Activated CD4-positive, alpha-beta T cell treated with anti-CD3 and anti-CD28 coated beads for 36 hours (primary cell): Measurements from ENCODE around the gene ANK2. TPM values are rescaled to one million over a fixed set of nuclear protein-coding genes. Genes with fewer than 3 reads are reported as not detected.

ENCODE experiments used
- ATAC-seq: fragments of 200-7000 bp; cut with Tn5 transposase; one replicate; pipeline ENCODE4 v1.10.0; 2021; ENCODE audit warnings: mild to moderate bottlenecking, moderate library complexity
- CTCF ChIA-PET: fragments of 350-600 bp; sonication (Branson Sonifier 250); formaldehyde crosslinking; loops from one replicate; lab custom pipeline; 2021; ENCODE audit warnings: antibody characterized with exemption; lab: Charles Lee
- POLR2A ChIA-PET: fragments of 350-600 bp; sonication (Branson Sonifier 250); formaldehyde crosslinking; loops from one replicate; lab custom pipeline; 2021; ENCODE audit warnings: antibody characterized with exemption, inconsistent platforms; lab: Charles Lee
- DNase-seq: peaks from one replicate; pipeline ENCODE4 v3.0.0-alpha.2; 2020
- H3K27ac Mint-ChIP-seq: one replicate; pipeline ENCODE4 v1.8.0; 2021; ENCODE audit warnings: mixed read lengths
- H3K27me3 Mint-ChIP-seq: one replicate; pipeline ENCODE4 v1.8.0; 2021; ENCODE audit warnings: mixed read lengths
- H3K36me3 Mint-ChIP-seq: one replicate; pipeline ENCODE4 v1.8.0; 2021; ENCODE audit warnings: low read depth, mixed read lengths
- H3K4me1 Mint-ChIP-seq: one replicate; pipeline ENCODE4 v1.8.0; 2021; ENCODE audit warnings: mixed read lengths
- H3K4me3 Mint-ChIP-seq: one replicate; pipeline ENCODE4 v1.8.0; 2021; ENCODE audit warnings: mild to moderate bottlenecking, moderate library complexity, mixed read lengths
- H3K9me3 Mint-ChIP-seq: one replicate; pipeline ENCODE4 v1.8.0; 2021; ENCODE audit warnings: low read depth, mixed read lengths
- intact Hi-C, 2 experiments: fragments of 100-400 bp; cut with DNase I in 1 of 2; cut with micrococcal nuclease in 1 of 2; formaldehyde crosslinking; loops; one replicate each; pipeline versions ENCODE4 v1.14.2 to v1.15.1; 2022 to 2024; cut with DNase I, micrococcal nuclease
- total RNA-seq, 2 experiments: library from RNA; stranded (reverse); gene quantifications; one replicate each; pipeline ENCODE4 v1.2.3, GENCODE V29; 2021

Gene ANK2
- total RNA-seq, 2 experiments from 2014 or later, result 2.1 to 3.3 TPM

GRCh38 chr4:113273721-113274220 is 224.3 kb downstream of the ANK2 start:
- ChIA-PET CTCF (interaction anchor here (0.6 to 1.3 kb wide), 2 partner anchors 9 to 1111 kb away, joined by 4 to 5 read pairs; no protein-coding TSS in a partner anchor), POLR2A (no interaction called here)
- no peaks in the 10 kb centered on the region for H3K36me3 Mint-ChIP-seq
- H3K4me1 Mint-ChIP-seq, result no peaks in the 10 kb centered on the region
- DNase-seq (no peak), ATAC-seq (no peak)
- no peaks in the 10 kb centered on the region for H3K9me3 Mint-ChIP-seq
- intact Hi-C loops, result no loop called here
- H3K27ac Mint-ChIP-seq, result no peak overlapping the region
- H3K27me3 Mint-ChIP-seq, result peaks cover 13% of the 10 kb centered on the region
- no peak overlapping the region for H3K4me3 Mint-ChIP-seq

DNA sequence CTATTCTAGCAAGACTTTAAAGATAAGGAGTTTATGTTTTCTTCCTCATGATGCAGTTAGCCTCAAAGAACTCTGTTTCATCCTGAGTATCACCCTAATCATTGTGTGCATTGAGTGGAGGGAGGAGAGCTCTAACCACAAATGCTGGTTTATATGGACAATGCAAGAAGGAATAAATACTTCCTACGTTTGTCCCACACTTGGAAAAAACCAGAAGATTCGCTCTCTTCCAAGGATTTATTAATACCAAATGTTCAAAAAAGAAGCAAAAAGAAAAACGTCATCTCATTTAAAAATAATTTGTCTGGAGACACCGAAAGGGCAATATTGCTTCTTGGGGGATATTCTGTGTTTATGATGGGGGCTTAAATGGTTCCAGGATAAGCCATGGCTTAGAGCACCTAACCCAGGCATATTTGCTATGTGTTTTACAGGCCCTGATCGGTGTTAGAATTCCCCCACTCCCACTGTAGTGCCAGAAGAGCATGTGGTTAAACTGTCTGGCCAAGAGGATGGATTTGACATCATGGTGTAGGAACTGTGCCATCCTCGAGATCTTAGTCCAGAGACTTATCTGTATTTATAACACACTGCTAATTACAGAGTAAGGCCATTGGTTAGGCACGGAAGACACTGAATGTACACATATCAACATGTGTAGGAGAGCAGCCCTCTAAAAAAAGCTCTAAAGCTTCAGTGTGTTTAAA is 227.2 kb downstream of the ANK2 start:
- Mint-ChIP-seq H3K4me1 (no peaks in the 10 kb centered on the region), H3K4me3 (no peak overlapping the region), H3K27ac (no peak overlapping the region), H3K9me3 (no peaks in the 10 kb centered on the region), H3K36me3 (no peaks in the 10 kb centered on the region), H3K27me3 (peaks cover 15% of the 10 kb centered on the region)
- ChIA-PET CTCF (no interaction called here), POLR2A (no interaction called here)
- ATAC-seq (no peak), DNase-seq (no peak)
- intact Hi-C loops, result loop anchor here in 1 of 2 experiments (5.0 kb wide), 1 partner anchor 81 kb away; no protein-coding TSS in a partner anchor

DNA sequence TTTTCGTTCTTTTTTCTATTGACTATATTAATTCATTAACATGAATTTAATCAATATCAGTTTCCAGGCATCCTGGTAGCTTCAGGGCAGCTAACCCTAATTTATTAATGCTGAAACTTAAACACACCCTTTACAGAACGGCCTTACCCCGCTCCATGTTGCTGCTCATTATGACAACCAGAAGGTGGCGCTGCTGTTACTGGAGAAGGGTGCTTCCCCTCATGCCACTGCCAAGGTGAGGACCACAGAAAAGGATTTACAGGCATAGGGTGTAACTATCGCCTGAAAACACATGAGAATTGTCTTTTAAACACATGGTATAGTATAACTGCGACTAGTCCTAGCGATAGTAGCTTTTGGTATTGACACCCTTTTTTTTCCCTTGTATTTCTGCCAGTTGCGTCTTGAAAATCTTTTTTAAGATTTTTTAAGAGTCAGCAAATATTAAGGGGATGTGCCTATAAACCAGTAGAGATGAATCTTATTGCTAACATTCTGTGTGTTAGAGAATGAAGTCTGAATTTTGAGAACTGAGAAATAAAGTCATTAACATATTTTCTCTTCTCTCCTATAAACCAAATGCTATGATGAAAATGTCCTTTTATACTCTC is 229.0 kb downstream of the ANK2 start:
- no peak overlapping the region for H3K4me3 Mint-ChIP-seq
- ATAC-seq (peak; percentile 99), DNase-seq (peak; percentile 84)
- ChIA-PET POLR2A (no interaction called here), CTCF (interaction anchor here (0.6 to 1.4 kb wide), 9 partner anchors 11 to 1100 kb away, joined by 3 to 4 read pairs (median 3); no protein-coding TSS in a partner anchor)
- H3K27me3 Mint-ChIP-seq, result peaks cover 11% of the 10 kb centered on the region
- no peaks in the 10 kb centered on the region for H3K4me1 Mint-ChIP-seq
- H3K9me3 Mint-ChIP-seq, result no peaks in the 10 kb centered on the region
- H3K27ac Mint-ChIP-seq, result no peak overlapping the region
- H3K36me3 Mint-ChIP-seq, result no peaks in the 10 kb centered on the region
- intact Hi-C loops, result loop anchor here (1.0 to 5.0 kb wide), 6 partner anchors 77 to 1416 kb away; no protein-coding TSS in a partner anchor

GRCh38 chr4:113285501-113285900 is 236.0 kb downstream of the ANK2 start:
- no peak for ATAC-seq
- POLR2A ChIA-PET, result no interaction called here

DNA sequence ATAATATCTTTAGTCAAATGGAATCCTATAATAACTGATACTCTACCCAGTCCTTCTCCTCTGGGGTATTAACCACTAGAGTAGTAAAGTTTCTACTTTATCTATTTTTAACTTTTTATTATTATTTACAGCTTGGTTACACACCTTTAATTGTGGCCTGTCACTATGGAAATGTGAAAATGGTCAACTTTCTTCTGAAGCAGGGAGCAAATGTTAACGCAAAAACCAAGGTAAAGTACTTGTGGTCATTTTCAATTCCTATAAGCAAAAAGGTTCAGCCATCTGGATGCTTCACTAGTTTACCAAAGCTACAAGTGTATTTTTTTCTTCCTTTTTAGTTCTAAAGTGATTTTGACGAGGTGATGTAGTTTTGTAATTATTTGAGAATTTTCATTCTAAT is 238.8 kb downstream of the ANK2 start:
- H3K36me3 Mint-ChIP-seq, result no peaks in the 10 kb centered on the region
- no peak for DNase-seq
- ATAC-seq, result no peak
- POLR2A ChIA-PET, result no interaction called here
- CTCF ChIA-PET, result interaction anchor here (0.6 kb wide), 1 partner anchor 72 kb away, joined by 3 read pairs; no protein-coding TSS in a partner anchor
- H3K27me3 Mint-ChIP-seq, result peaks cover 2% of the 10 kb centered on the region
- H3K9me3 Mint-ChIP-seq, result no peaks in the 10 kb centered on the region
- H3K4me1 Mint-ChIP-seq, result no peaks in the 10 kb centered on the region
- H3K4me3 Mint-ChIP-seq, result no peak overlapping the region
- no peak overlapping the region for H3K27ac Mint-ChIP-seq
- intact Hi-C loops, result loop anchor here in 1 of 2 experiments (10.0 kb wide), 1 partner anchor 227 kb away; no protein-coding TSS in a partner anchor

More at GRCh38 chr4:113285501-113285900, 236.0 kb downstream of the ANK2 start:
- Mint-ChIP-seq H3K4me1 (no peaks in the 10 kb centered on the region), H3K27me3 (no peaks in the 10 kb centered on the region), H3K36me3 (no peaks in the 10 kb centered on the region), H3K4me3 (no peak overlapping the region), H3K27ac (no peak overlapping the region), H3K9me3 (no peaks in the 10 kb centered on the region)
- CTCF ChIA-PET, result interaction anchor here (0.6 kb wide), 1 partner anchor 1568 kb away, joined by 4 read pairs; no protein-coding TSS in a partner anchor
- DNase-seq, result no peak
- intact Hi-C loops, result loop anchor here in 1 of 2 experiments (10.0 kb wide), 1 partner anchor 229 kb away; no protein-coding TSS in a partner anchor

- DNase-seq, result no peak
- ChIA-PET POLR2A (no interaction called here), CTCF (interaction anchor here (0.9 kb wide), 1 partner anchor 10 kb away, joined by 4 read pairs; no protein-coding TSS in a partner anchor)
- H3K4me3 Mint-ChIP-seq, result no peak overlapping the region
- no peaks in the 10 kb centered on the region for H3K9me3 Mint-ChIP-seq
- no peak overlapping the region for H3K27ac Mint-ChIP-seq
- H3K27me3 Mint-ChIP-seq, result peaks cover 2% of the 10 kb centered on the region
- no peaks in the 10 kb centered on the region for H3K36me3 Mint-ChIP-seq
- intact Hi-C loops, result loop anchor here in 1 of 2 experiments (10.0 kb wide), 1 partner anchor 226 kb away; no protein-coding TSS in a partner anchor
- no peak for ATAC-seq
- H3K4me1 Mint-ChIP-seq, result no peaks in the 10 kb centered on the region
Measured at GRCh38 chr4:113288696-113289095, 239.2 kb downstream of the ANK2 start.

GRCh38 chr4:113289766-113290165 is 240.3 kb downstream of the ANK2 start:
- Mint-ChIP-seq H3K36me3 (no peaks in the 10 kb centered on the region), H3K27ac (no peak overlapping the region), H3K4me1 (no peaks in the 10 kb centered on the region), H3K4me3 (no peak overlapping the region), H3K27me3 (peaks cover 2% of the 10 kb centered on the region), H3K9me3 (no peaks in the 10 kb centered on the region)
- intact Hi-C loops, result loop anchor here in 1 of 2 experiments (10.0 kb wide), 1 partner anchor 225 kb away; no protein-coding TSS in a partner anchor
- ChIA-PET POLR2A (no interaction called here), CTCF (interaction anchor here (0.9 to 1.4 kb wide), 2 partner anchors 11 to 61 kb away, joined by 3 to 4 read pairs; no protein-coding TSS in a partner anchor)
- no peak for DNase-seq
- ATAC-seq, result no peak

GRCh38 chr4:113290666-113291065 is 241.2 kb downstream of the ANK2 start:
- no peak overlapping the region for H3K27ac Mint-ChIP-seq
- no peaks in the 10 kb centered on the region for H3K4me1 Mint-ChIP-seq
- ATAC-seq (no peak), DNase-seq (no peak)
- CTCF ChIA-PET, result interaction anchor here (0.8 to 1.4 kb wide), 2 partner anchors 15 to 60 kb away, joined by 3 read pairs; no protein-coding TSS in a partner anchor
- intact Hi-C loops, result no loop called here
- peaks cover 4% of the 10 kb centered on the region for H3K27me3 Mint-ChIP-seq
- POLR2A ChIA-PET, result no interaction called here
- H3K36me3 Mint-ChIP-seq, result no peaks in the 10 kb centered on the region
- no peak overlapping the region for H3K4me3 Mint-ChIP-seq
- H3K9me3 Mint-ChIP-seq, result no peaks in the 10 kb centered on the region

GRCh38 chr4:113292371-113293042 is 243.1 kb downstream of the ANK2 start:
- CTCF ChIA-PET, result interaction anchor here (1.1 to 1.4 kb wide), 2 partner anchors 14 to 24 kb away, joined by 3 read pairs; no protein-coding TSS in a partner anchor
- ATAC-seq, result no peak
- H3K27ac Mint-ChIP-seq, result no peak overlapping the region
- H3K36me3 Mint-ChIP-seq, result no peaks in the 10 kb centered on the region
- H3K9me3 Mint-ChIP-seq, result no peaks in the 10 kb centered on the region
- H3K4me3 Mint-ChIP-seq, result no peak overlapping the region
- no peaks in the 10 kb centered on the region for H3K4me1 Mint-ChIP-seq
- DNase-seq, result no peak
- H3K27me3 Mint-ChIP-seq, result peaks cover 6% of the 10 kb centered on the region
- intact Hi-C loops, result no loop called here
- POLR2A ChIA-PET, result no interaction called here

- Mint-ChIP-seq H3K27ac (no peak overlapping the region), H3K9me3 (no peaks in the 10 kb centered on the region), H3K4me3 (no peak overlapping the region), H3K4me1 (no peaks in the 10 kb centered on the region), H3K36me3 (no peaks in the 10 kb centered on the region), H3K27me3 (peaks cover 6% of the 10 kb centered on the region)
- DNase-seq (peak; percentile 6), ATAC-seq (no peak)
- CTCF ChIA-PET, result interaction anchor here (1.1 to 1.4 kb wide), 2 partner anchors 15 to 23 kb away, joined by 3 read pairs; no protein-coding TSS in a partner anchor
- POLR2A ChIA-PET, result no interaction called here
- intact Hi-C loops, result no loop called here
Measured at GRCh38 chr4:113293043-113293560, 243.6 kb downstream of the ANK2 start.
